HEK293 (cell line): ENCODE results near the gene DPP9.
A peak's percentile ranks its signal among the peaks of the same experiment; 100 is the strongest.

Experiments used
- CTCF ChIA-PET: fragments of 350-600 bp; formaldehyde crosslinking; extraction: SDS; loops from one replicate; lab custom pipeline; 2021; ENCODE audit warnings: antibody characterized with exemption; lab: Yijun Ruan, JAX
- POLR2A ChIA-PET: fragments of 300-600 bp; formaldehyde crosslinking; extraction: SDS; loops from one replicate; lab custom pipeline; 2020; ENCODE audit warnings: antibody characterized with exemption, inconsistent platforms; lab: Yijun Ruan, JAX
- H3K27ac ChIP-seq: fragments of 200-500 bp; sonication (Bioruptor generic); 2 replicates; pipeline ENCODE4 v1.5.1; 2014; ENCODE audit warnings: low read depth, low read length, control low read depth, inconsistent platforms; ENCODE audit errors: extremely low read depth
- H3K36me3 ChIP-seq, 2 experiments: fragments of 200-500 bp in 1 of 2; sonication (Bioruptor generic) in 1 of 2; 1 replicate in 1 of 2; 2 replicates in 1 of 2; pipeline ENCODE4 v1.5.1; 2014 to 2017; ENCODE audit warnings: inconsistent platforms in 2 of 2, low read length in 2 of 2; ENCODE audit not compliant: control insufficient read depth in 2 of 2, insufficient read depth in 1 of 2
- H3K4me1 ChIP-seq: fragments of 200-500 bp; sonication (Bioruptor generic); 2 replicates; pipeline ENCODE4 v1.5.1; 2014; ENCODE audit warnings: mild to moderate bottlenecking, low read length, inconsistent platforms; ENCODE audit not compliant: control insufficient read depth, insufficient read depth
- H3K4me3 ChIP-seq: 2 replicates; pipeline ENCODE4 v1.5.1; 2011; ENCODE audit warnings: low read depth, mild to moderate bottlenecking, control low read depth, low read length, moderate library complexity
- H3K9me3 ChIP-seq: fragments of 200-500 bp; sonication (Bioruptor generic); 2 replicates; pipeline ENCODE4 v1.5.1; 2014; ENCODE audit warnings: low read depth, low read length, inconsistent platforms; ENCODE audit not compliant: control insufficient read depth, insufficient read depth
- AEBP2 ChIP-seq: fragments of 450-650 bp; formaldehyde crosslinking; IDR thresholded peaks from 2 replicates; pipeline ENCODE4 v1.5.1; 2016; ENCODE audit warnings: missing biosample characterization, missing genetic modification characterization, borderline replicate concordance
- CTCF ChIP-seq: fragments of 450-650 bp; formaldehyde crosslinking; IDR thresholded peaks from 2 replicates; pipeline ENCODE4 v1.5.1; 2016; ENCODE audit warnings: missing biosample characterization, missing genetic modification characterization
- GLI4 ChIP-seq: fragments of 450-650 bp; formaldehyde crosslinking; IDR thresholded peaks from 2 replicates; pipeline ENCODE4 v1.5.1; 2016; ENCODE audit warnings: missing biosample characterization, missing genetic modification characterization
- KLF8 ChIP-seq: fragments of 450-650 bp; formaldehyde crosslinking; IDR thresholded peaks from 2 replicates; pipeline ENCODE4 v1.5.1; 2016; ENCODE audit warnings: missing biosample characterization, missing genetic modification characterization
- SALL2 ChIP-seq: fragments of 450-650 bp; formaldehyde crosslinking; IDR thresholded peaks from 2 replicates; pipeline ENCODE4 v1.5.0; 2017; ENCODE audit warnings: missing biosample characterization, mild to moderate bottlenecking, missing genetic modification characterization, borderline replicate concordance
- ZBTB10 ChIP-seq: fragments of 450-650 bp; formaldehyde crosslinking; IDR thresholded peaks from 2 replicates; pipeline ENCODE4 v1.5.1; 2016; ENCODE audit warnings: missing biosample characterization, missing genetic modification characterization
- ZBTB48 ChIP-seq: fragments of 450-650 bp; formaldehyde crosslinking; IDR thresholded peaks from 2 replicates; pipeline ENCODE4 v1.5.1; 2016; ENCODE audit warnings: missing biosample characterization, missing genetic modification characterization
- ZBTB6 ChIP-seq: fragments of 450-650 bp; formaldehyde crosslinking; IDR thresholded peaks from 2 replicates; pipeline ENCODE4 v1.5.1; 2017; ENCODE audit warnings: missing biosample characterization, missing genetic modification characterization
- ZBTB8A ChIP-seq: fragments of 450-650 bp; formaldehyde crosslinking; IDR thresholded peaks from 2 replicates; pipeline ENCODE4 v1.5.1; 2016; ENCODE audit warnings: missing biosample characterization, missing genetic modification characterization
- ZFP3 ChIP-seq: fragments of 450-650 bp; formaldehyde crosslinking; IDR thresholded peaks from 2 replicates; pipeline ENCODE4 v1.5.1; 2016; ENCODE audit warnings: low read depth, missing biosample characterization, missing genetic modification characterization
- ZIC2 ChIP-seq: fragments of 450-650 bp; formaldehyde crosslinking; IDR thresholded peaks from 2 replicates; pipeline ENCODE4 v1.5.1; 2016; ENCODE audit warnings: missing biosample characterization, missing genetic modification characterization
- ZNF18 ChIP-seq: fragments of 450-650 bp; formaldehyde crosslinking; IDR thresholded peaks from 2 replicates; pipeline ENCODE4 v1.5.1; 2016; ENCODE audit warnings: missing biosample characterization, missing genetic modification characterization
- ZNF302 ChIP-seq: fragments of 450-650 bp; formaldehyde crosslinking; IDR thresholded peaks from 2 replicates; pipeline ENCODE4 v1.5.1; 2016; ENCODE audit warnings: missing biosample characterization, missing genetic modification characterization, low read depth
- ZNF350 ChIP-seq: fragments of 450-650 bp; formaldehyde crosslinking; IDR thresholded peaks from 2 replicates; pipeline ENCODE4 v1.5.0; 2017; ENCODE audit warnings: missing biosample characterization, mild to moderate bottlenecking, missing genetic modification characterization
- ZNF658 ChIP-seq: fragments of 450-650 bp; formaldehyde crosslinking; IDR thresholded peaks from 2 replicates; pipeline ENCODE4; 2016; ENCODE audit warnings: missing biosample characterization, missing genetic modification characterization
- ZNF660 ChIP-seq: fragments of 450-650 bp; IDR thresholded peaks from 2 replicates; pipeline ENCODE4 v1.5.1; 2018; ENCODE audit warnings: missing biosample characterization, mild to moderate bottlenecking, missing genetic modification characterization
- ZNF670 ChIP-seq: fragments of 450-650 bp; formaldehyde crosslinking; IDR thresholded peaks from 2 replicates; pipeline ENCODE4 v1.5.1; 2016; ENCODE audit warnings: missing biosample characterization, missing genetic modification characterization, low read depth
- ZNF692 ChIP-seq: fragments of 450-650 bp; formaldehyde crosslinking; IDR thresholded peaks from 2 replicates; pipeline ENCODE4 v1.5.1; 2016; ENCODE audit warnings: missing biosample characterization, missing genetic modification characterization

Gene DPP9

GRCh38 chr19:4638317-4638716 lies 85.3 kb downstream of the DPP9 start:
- TF ChIP-seq ZFP3 (tag by site-specific recombination) = no peak
- no peak for TF ChIP-seq GLI4 (tag by site-specific recombination)
- no peak for TF ChIP-seq ZNF658 (tag by site-specific recombination)
- TF ChIP-seq ZNF670 (tag by site-specific recombination) = no peak
- POLR2A ChIA-PET = interaction anchor here (0.7 kb wide), 1 partner anchor 1780 kb away, joined by 3 read pairs; no protein-coding TSS in a partner anchor

GRCh38 chr19:4636761-4637160 lies 86.9 kb downstream of the DPP9 start:
- ChIA-PET CTCF (interaction anchor here (0.5 to 3.3 kb wide), 41 partner anchors 11 to 371 kb away, joined by 3 to 48 read pairs (median 6); partner anchors contain the start of genes FEM1A, PLIN5 and SEMA6B), POLR2A (interaction anchor here (0.5 kb wide), 2 partner anchors 8 to 29 kb away, joined by 3 to 4 read pairs; no protein-coding TSS in a partner anchor)
- H3K4me1 ChIP-seq = no peaks in the 10 kb centered on the region; the same call in 1 of the 2 replicates
- H3K4me3 ChIP-seq = no peak overlapping the region
- no peaks in the 10 kb centered on the region for H3K36me3 ChIP-seq
- H3K9me3 ChIP-seq = no peaks in the 10 kb centered on the region
- H3K27ac ChIP-seq = no peak overlapping the region
- peak; percentile 41; the same call in 1 of the 2 replicates for TF ChIP-seq ZBTB48 (tag by site-specific recombination)
- TF ChIP-seq ZNF302 (tag by site-specific recombination) = no peak
- peak; percentile 27; the same call in 1 of the 2 replicates for TF ChIP-seq ZBTB8A
- TF ChIP-seq ZBTB6 = 0 out of 2 replicates have a peak, but pooled peaks have one; percentile 11
- TF ChIP-seq AEBP2 (tag by site-specific recombination) = no peak
- TF ChIP-seq SALL2 (tag by site-specific recombination) = no peak

More at GRCh38 chr19:4638317-4638716, 85.3 kb downstream of the DPP9 start:
- CTCF ChIA-PET = interaction anchor here (1.1 to 3.3 kb wide), 4 partner anchors 62 to 115 kb away, joined by 3 to 48 read pairs (median 23); no protein-coding TSS in a partner anchor
- Histone ChIP-seq H3K27ac (no peak overlapping the region), H3K9me3 (no peaks in the 10 kb centered on the region), H3K4me1 (no peaks in the 10 kb centered on the region; the same call in 1 of the 2 replicates), H3K4me3 (no peak overlapping the region), H3K36me3 (no peaks in the 10 kb centered on the region)

- Histone ChIP-seq H3K4me1 (no peaks in the 10 kb centered on the region; the same call in 1 of the 2 replicates), H3K27ac (no peak overlapping the region; the same call in 1 of the 2 replicates), H3K36me3 (no peaks in the 10 kb centered on the region), H3K9me3 (no peaks in the 10 kb centered on the region), H3K4me3 (peak overlapping the region; percentile 35)
- CTCF ChIA-PET = interaction anchor here (0.5 to 3.3 kb wide), 46 partner anchors 11 to 370 kb away, joined by 3 to 48 read pairs (median 4); partner anchors contain the start of genes FEM1A, PLIN5 and SEMA6B
- POLR2A ChIA-PET = interaction anchor here (0.5 kb wide), 3 partner anchors 9 to 29 kb away, joined by 3 to 6 read pairs (median 4); no protein-coding TSS in a partner anchor
- TF ChIP-seq KLF8 (tag by site-specific recombination) (peak; percentile 12; the same call in 1 of the 2 replicates), ZIC2 (tag by site-specific recombination) (0 out of 2 replicates have a peak, but pooled peaks have one; percentile 12), ZNF692 (tag by site-specific recombination) (0 out of 2 replicates have a peak, but pooled peaks have one; percentile 23), ZNF18 (no peak), ZBTB10 (tag by site-specific recombination) (peak; percentile 73; the same call in 1 of the 2 replicates), ZNF350 (tag by site-specific recombination) (no peak), ZNF660 (tag by site-specific recombination) (0 out of 2 replicates have a peak, but pooled peaks have one; percentile 18), CTCF (tag by site-specific recombination) (peak; percentile 90)
Observed at GRCh38 chr19:4636151-4636717, 87.4 kb downstream of the DPP9 start.
